Measurements from ENCODE around the gene MAP3K20. TPM values are rescaled to one million over a fixed set of nuclear protein-coding genes. Genes with fewer than 3 reads are reported as not detected.

Gene MAP3K20
- total RNA-seq, 1 experiment from 2014 or later = 15.2 TPM

DNA sequence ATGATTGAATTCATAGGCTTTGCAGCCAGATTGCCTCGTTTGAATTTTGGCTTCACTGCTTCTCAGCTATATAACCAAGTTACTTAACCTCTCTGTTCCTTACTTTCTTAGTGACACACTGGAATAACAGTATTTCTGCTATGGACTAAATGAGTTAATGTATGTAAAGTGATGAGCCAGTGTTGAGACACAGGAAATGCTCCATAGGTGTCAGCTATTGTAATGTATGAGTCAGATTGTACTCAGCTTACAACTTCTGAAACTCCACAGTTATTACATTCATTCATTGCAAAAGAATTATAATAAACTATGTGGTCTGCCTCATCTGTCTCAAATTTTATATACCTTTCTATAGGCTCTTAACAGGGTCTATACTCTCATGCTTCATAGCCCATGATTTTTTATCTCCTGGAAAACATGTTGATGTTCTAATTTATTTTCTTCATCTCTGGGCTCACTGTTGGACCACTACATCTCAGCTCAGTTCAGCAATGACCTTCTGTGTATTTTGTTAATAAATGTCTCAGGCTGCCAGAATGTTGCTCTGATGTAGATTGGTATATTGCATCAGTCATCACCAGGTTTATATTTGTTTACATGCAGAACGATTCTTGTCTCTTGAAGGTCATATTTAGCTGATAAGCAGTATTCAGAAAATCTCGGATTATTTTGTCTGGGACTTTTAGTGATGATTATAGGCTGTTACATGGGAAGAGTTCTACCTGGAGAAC, 76.2 kb downstream of the MAP3K20 start:
- DNase-seq (ENCODE audit: low spot score) (no peak), ATAC-seq (no peak)
- no peak overlapping the region for H3K27ac Mint-ChIP-seq
- peaks cover 17% of the 10 kb centered on the region for H3K9me3 Mint-ChIP-seq
- TF ChIP-seq GTF2I (CRISPR knock-in tag; conservative IDR thresholded peaks at IDR 0.05) = no peak
- TF ChIP-seq, protein P1, sequence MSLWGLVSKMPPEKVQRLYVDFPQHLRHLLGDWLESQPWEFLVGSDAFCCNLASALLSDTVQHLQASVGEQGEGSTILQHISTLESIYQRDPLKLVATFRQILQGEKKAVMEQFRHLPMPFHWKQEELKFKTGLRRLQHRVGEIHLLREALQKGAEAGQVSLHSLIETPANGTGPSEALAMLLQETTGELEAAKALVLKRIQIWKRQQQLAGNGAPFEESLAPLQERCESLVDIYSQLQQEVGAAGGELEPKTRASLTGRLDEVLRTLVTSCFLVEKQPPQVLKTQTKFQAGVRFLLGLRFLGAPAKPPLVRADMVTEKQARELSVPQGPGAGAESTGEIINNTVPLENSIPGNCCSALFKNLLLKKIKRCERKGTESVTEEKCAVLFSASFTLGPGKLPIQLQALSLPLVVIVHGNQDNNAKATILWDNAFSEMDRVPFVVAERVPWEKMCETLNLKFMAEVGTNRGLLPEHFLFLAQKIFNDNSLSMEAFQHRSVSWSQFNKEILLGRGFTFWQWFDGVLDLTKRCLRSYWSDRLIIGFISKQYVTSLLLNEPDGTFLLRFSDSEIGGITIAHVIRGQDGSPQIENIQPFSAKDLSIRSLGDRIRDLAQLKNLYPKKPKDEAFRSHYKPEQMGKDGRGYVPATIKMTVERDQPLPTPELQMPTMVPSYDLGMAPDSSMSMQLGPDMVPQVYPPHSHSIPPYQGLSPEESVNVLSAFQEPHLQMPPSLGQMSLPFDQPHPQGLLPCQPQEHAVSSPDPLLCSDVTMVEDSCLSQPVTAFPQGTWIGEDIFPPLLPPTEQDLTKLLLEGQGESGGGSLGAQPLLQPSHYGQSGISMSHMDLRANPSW (CRISPR knock-in tag; conservative IDR thresholded peaks at IDR 0.05; ENCODE audit: low read depth) = no peak
- no peak for TF ChIP-seq ESRRA (CRISPR knock-in tag; IDR thresholded peaks at IDR 0.05; ENCODE audit: borderline replicate concordance)
- no peak for TF ChIP-seq ZNF263 (CRISPR knock-in tag; IDR thresholded peaks at IDR 0.05; ENCODE audit: low read depth)
- TF ChIP-seq ZNF423 (CRISPR knock-in tag; IDR thresholded peaks at IDR 0.05) = no peak
- TF ChIP-seq KAT7 (CRISPR knock-in tag; IDR thresholded peaks at IDR 0.05; ENCODE audit: borderline replicate concordance) = no peak
- no peak for TF ChIP-seq ZNF416 (CRISPR knock-in tag; IDR thresholded peaks at IDR 0.05)
- no peak for TF ChIP-seq JAZF1 (CRISPR knock-in tag; IDR thresholded peaks at IDR 0.05)
- TF ChIP-seq, protein P2, sequence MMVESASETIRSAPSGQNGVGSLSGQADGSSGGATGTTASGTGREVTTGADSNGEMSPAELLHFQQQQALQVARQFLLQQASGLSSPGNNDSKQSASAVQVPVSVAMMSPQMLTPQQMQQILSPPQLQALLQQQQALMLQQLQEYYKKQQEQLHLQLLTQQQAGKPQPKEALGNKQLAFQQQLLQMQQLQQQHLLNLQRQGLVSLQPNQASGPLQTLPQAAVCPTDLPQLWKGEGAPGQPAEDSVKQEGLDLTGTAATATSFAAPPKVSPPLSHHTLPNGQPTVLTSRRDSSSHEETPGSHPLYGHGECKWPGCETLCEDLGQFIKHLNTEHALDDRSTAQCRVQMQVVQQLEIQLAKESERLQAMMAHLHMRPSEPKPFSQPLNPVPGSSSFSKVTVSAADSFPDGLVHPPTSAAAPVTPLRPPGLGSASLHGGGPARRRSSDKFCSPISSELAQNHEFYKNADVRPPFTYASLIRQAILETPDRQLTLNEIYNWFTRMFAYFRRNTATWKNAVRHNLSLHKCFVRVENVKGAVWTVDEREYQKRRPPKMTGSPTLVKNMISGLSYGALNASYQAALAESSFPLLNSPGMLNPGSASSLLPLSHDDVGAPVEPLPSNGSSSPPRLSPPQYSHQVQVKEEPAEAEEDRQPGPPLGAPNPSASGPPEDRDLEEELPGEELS (CRISPR knock-in tag; IDR thresholded peaks at IDR 0.05) = no peak
- TF ChIP-seq, protein P3, sequence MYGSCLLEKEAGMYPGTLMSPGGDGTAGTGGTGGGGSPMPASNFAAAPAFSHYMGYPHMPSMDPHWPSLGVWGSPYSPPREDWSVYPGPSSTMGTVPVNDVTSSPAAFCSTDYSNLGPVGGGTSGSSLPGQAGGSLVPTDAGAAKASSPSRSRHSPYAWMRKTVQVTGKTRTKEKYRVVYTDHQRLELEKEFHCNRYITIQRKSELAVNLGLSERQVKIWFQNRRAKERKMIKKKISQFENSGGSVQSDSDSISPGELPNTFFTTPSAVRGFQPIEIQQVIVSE (CRISPR knock-in tag; IDR thresholded peaks at IDR 0.05; ENCODE audit: borderline replicate concordance) = no peak
- TF ChIP-seq SP1 (CRISPR knock-in tag; conservative IDR thresholded peaks at IDR 0.05) = no peak
- TF ChIP-seq, protein P4, sequence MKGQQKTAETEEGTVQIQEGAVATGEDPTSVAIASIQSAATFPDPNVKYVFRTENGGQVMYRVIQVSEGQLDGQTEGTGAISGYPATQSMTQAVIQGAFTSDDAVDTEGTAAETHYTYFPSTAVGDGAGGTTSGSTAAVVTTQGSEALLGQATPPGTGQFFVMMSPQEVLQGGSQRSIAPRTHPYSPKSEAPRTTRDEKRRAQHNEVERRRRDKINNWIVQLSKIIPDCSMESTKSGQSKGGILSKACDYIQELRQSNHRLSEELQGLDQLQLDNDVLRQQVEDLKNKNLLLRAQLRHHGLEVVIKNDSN (CRISPR knock-in tag; IDR thresholded peaks at IDR 0.05) = no peak
- no peak for TF ChIP-seq NR1H2 (CRISPR knock-in tag; IDR thresholded peaks at IDR 0.05)
- TF ChIP-seq, protein P5, sequence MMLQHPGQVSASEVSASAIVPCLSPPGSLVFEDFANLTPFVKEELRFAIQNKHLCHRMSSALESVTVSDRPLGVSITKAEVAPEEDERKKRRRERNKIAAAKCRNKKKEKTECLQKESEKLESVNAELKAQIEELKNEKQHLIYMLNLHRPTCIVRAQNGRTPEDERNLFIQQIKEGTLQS (CRISPR knock-in tag; conservative IDR thresholded peaks at IDR 0.05) = no peak
- H3K4me1 Mint-ChIP-seq = peaks cover 15% of the 10 kb centered on the region
- no peaks in the 10 kb centered on the region for H3K27me3 Mint-ChIP-seq (ENCODE audit: low read depth)
- H3K4me3 Mint-ChIP-seq = no peak overlapping the region
- ChIA-PET CTCF (interaction anchor here (1.3 kb wide), 1 partner anchor 297 kb away, joined by 3 read pairs; no protein-coding TSS in a partner anchor), POLR2A (no interaction called here)
- H3K36me3 Mint-ChIP-seq = peaks cover 19% of the 10 kb centered on the region

DNA sequence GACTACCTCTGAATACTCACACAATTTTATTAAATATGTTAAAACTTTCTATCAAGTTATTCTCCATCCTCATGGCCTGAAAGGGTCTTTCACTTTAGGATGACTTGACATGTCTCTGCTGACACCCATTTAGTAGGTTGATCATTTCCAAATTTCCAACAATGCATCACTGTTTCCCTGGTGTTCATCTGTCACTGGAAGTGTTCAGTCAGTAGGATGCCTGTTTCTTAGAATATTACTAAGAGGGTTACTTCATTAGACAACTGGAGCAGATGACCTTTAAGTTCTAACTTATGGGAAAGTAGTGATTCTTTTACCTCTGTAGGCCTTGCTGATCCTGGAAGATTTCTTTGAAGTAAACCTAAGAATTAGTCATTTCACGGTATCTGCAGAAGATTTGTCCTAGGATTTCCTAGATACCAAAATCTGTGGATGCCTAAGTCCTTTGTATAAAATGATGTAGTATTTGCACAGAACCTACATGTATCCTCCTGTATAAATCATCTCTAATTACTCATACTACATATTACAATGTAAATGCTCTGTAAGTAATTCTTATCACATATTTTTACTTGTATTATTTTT, 77.7 kb downstream of the MAP3K20 start:
- H3K27ac Mint-ChIP-seq = no peak overlapping the region
- ChIA-PET POLR2A (no interaction called here), CTCF (no interaction called here)
- H3K36me3 Mint-ChIP-seq = peaks cover 22% of the 10 kb centered on the region
- H3K27me3 Mint-ChIP-seq (ENCODE audit: low read depth) = no peaks in the 10 kb centered on the region
- H3K9me3 Mint-ChIP-seq = peaks cover 21% of the 10 kb centered on the region
- H3K4me3 Mint-ChIP-seq = no peak overlapping the region
- ATAC-seq (no peak), DNase-seq (ENCODE audit: low spot score) (no peak)
- H3K4me1 Mint-ChIP-seq = peaks cover 15% of the 10 kb centered on the region
- TF ChIP-seq, protein P6, sequence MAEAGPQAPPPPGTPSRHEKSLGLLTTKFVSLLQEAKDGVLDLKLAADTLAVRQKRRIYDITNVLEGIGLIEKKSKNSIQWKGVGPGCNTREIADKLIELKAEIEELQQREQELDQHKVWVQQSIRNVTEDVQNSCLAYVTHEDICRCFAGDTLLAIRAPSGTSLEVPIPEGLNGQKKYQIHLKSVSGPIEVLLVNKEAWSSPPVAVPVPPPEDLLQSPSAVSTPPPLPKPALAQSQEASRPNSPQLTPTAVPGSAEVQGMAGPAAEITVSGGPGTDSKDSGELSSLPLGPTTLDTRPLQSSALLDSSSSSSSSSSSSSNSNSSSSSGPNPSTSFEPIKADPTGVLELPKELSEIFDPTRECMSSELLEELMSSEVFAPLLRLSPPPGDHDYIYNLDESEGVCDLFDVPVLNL (CRISPR knock-in tag; IDR thresholded peaks at IDR 0.05; ENCODE audit: borderline replicate concordance, low read depth) = no peak
- TF ChIP-seq, protein P7, sequence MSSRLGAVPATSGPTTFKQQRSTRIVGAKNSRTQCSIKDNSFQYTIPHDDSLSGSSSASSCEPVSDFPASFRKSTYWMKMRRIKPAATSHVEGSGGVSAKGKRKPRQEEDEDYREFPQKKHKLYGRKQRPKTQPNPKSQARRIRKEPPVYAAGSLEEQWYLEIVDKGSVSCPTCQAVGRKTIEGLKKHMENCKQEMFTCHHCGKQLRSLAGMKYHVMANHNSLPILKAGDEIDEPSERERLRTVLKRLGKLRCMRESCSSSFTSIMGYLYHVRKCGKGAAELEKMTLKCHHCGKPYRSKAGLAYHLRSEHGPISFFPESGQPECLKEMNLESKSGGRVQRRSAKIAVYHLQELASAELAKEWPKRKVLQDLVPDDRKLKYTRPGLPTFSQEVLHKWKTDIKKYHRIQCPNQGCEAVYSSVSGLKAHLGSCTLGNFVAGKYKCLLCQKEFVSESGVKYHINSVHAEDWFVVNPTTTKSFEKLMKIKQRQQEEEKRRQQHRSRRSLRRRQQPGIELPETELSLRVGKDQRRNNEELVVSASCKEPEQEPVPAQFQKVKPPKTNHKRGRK (CRISPR knock-in tag; IDR thresholded peaks at IDR 0.05; ENCODE audit: borderline replicate concordance) = no peak
- TF ChIP-seq ESRRA (CRISPR knock-in tag; IDR thresholded peaks at IDR 0.05; ENCODE audit: borderline replicate concordance) (no peak), ZNF263 (CRISPR knock-in tag; IDR thresholded peaks at IDR 0.05; ENCODE audit: low read depth) (no peak), TP53 (CRISPR knock-in tag; IDR thresholded peaks at IDR 0.05) (no peak), ZNF416 (CRISPR knock-in tag; IDR thresholded peaks at IDR 0.05) (no peak), SP1 (CRISPR knock-in tag; conservative IDR thresholded peaks at IDR 0.05) (no peak)
- TF ChIP-seq, protein P8, sequence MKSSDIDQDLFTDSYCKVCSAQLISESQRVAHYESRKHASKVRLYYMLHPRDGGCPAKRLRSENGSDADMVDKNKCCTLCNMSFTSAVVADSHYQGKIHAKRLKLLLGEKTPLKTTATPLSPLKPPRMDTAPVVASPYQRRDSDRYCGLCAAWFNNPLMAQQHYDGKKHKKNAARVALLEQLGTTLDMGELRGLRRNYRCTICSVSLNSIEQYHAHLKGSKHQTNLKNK (CRISPR knock-in tag; IDR thresholded peaks at IDR 0.05) = no peak
- TF ChIP-seq, protein P9, sequence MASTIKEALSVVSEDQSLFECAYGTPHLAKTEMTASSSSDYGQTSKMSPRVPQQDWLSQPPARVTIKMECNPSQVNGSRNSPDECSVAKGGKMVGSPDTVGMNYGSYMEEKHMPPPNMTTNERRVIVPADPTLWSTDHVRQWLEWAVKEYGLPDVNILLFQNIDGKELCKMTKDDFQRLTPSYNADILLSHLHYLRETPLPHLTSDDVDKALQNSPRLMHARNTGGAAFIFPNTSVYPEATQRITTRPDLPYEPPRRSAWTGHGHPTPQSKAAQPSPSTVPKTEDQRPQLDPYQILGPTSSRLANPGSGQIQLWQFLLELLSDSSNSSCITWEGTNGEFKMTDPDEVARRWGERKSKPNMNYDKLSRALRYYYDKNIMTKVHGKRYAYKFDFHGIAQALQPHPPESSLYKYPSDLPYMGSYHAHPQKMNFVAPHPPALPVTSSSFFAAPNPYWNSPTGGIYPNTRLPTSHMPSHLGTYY (CRISPR knock-in tag; IDR thresholded peaks at IDR 0.05) = no peak
- TF ChIP-seq, protein P10, sequence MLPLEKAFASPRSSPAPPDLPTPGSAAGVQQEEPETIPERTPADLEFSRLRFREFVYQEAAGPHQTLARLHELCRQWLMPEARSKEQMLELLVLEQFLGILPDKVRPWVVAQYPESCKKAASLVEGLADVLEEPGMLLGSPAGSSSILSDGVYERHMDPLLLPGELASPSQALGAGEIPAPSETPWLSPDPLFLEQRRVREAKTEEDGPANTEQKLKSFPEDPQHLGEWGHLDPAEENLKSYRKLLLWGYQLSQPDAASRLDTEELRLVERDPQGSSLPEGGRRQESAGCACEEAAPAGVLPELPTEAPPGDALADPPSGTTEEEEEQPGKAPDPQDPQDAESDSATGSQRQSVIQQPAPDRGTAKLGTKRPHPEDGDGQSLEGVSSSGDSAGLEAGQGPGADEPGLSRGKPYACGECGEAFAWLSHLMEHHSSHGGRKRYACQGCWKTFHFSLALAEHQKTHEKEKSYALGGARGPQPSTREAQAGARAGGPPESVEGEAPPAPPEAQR (CRISPR knock-in tag; IDR thresholded peaks at IDR 0.05) = no peak

Data from WTC11 (cell line).